ENCODE results near the gene USP2. TPM values are rescaled to one million over a fixed set of nuclear protein-coding genes. Genes with fewer than 3 reads are reported as not detected.
A peak's percentile ranks its signal among the peaks of the same experiment; 100 is the strongest.

The USP2 gene
- total RNA-seq, 2 experiments from 2014 or later, result 10.6 to 24.5 TPM

DNA sequence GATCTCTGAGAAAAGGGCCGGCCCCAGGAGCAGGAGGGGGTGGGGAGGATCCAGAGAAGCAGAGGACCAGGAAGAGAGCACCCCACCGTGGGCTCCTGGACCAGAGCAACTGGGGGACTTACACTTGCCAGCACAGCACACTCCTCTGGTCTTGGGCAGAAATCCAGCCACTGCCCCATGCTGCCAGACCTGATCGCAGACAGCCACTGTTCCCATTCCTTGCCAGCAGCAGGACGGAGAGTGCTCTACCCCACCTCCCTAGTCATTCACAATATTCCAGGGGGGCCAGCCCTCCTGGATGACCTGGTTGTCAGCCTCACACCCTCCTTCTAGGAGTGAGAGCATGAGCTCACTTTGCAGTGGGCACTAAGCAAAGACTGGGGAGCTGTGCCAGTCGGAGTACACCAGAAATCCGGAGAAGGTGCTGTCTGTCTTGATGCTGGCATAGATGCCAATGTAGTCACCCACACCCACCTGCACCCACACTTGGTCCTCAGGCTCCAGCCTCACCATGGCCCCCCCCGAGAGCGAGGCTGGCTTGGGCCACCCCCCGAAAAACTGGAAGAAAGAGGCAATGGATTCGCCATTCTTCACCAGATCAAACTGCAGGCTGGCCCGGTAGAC, 42.4 kb downstream of the USP2 start:
- ChIA-PET POLR2A (interaction anchor here (1.1 kb wide), 1 partner anchor 37 kb away, joined by 4 read pairs; no protein-coding TSS in a partner anchor), CTCF (ENCODE audit: unreplicated experiment) (interaction anchor here (0.7 to 2.0 kb wide), 5 partner anchors 11 to 35 kb away, joined by 3 to 16 read pairs (median 4); no protein-coding TSS in a partner anchor)
- H3K9me3 ChIP-seq (ENCODE audit: low read length), result no peaks in the 10 kb centered on the region
- peaks cover 6% of the 10 kb centered on the region; the same call in 1 of the 2 replicates for H3K36me3 ChIP-seq (ENCODE audit: insufficient read depth, low read length)
- peaks cover 10% of the 10 kb centered on the region; the same call in 1 of the 2 replicates for H3K79me2 ChIP-seq (ENCODE audit: insufficient read depth, low read depth, low read length)
- H2AFZ ChIP-seq (ENCODE audit: low read length), result no peak overlapping the region
- no peak for DNase-seq (ENCODE audit: low spot score)
- H3K27ac ChIP-seq (ENCODE audit: low read depth, low read length, poor library complexity, severe bottlenecking), result no peak overlapping the region
- no TSS peak for BruUV-seq (replicated peaks)
- intact Hi-C loops (cut with micrococcal nuclease; ENCODE audit: unreplicated experiment), result loop anchor here (1.0 to 5.0 kb wide), 2 partner anchors 35 to 133 kb away; no protein-coding TSS in a partner anchor
- H3K4me3 ChIP-seq (ENCODE audit: low read depth, low read length, poor library complexity, severe bottlenecking), result no peak overlapping the region
- no peaks in the 10 kb centered on the region for H3K9me2 ChIP-seq (ENCODE audit: insufficient read depth, low read length)
- H3K4me2 ChIP-seq (ENCODE audit: low read length), result no peak overlapping the region; the same call in 1 of the 2 replicates
- no peaks in the 10 kb centered on the region for H4K20me1 ChIP-seq (ENCODE audit: insufficient read depth, low read length)
- no peak for TF ChIP-seq EZH2phosphoT487 (IDR thresholded peaks at IDR 0.05; ENCODE audit: borderline replicate concordance, low read depth, low read length)
- TF ChIP-seq, protein P1, sequence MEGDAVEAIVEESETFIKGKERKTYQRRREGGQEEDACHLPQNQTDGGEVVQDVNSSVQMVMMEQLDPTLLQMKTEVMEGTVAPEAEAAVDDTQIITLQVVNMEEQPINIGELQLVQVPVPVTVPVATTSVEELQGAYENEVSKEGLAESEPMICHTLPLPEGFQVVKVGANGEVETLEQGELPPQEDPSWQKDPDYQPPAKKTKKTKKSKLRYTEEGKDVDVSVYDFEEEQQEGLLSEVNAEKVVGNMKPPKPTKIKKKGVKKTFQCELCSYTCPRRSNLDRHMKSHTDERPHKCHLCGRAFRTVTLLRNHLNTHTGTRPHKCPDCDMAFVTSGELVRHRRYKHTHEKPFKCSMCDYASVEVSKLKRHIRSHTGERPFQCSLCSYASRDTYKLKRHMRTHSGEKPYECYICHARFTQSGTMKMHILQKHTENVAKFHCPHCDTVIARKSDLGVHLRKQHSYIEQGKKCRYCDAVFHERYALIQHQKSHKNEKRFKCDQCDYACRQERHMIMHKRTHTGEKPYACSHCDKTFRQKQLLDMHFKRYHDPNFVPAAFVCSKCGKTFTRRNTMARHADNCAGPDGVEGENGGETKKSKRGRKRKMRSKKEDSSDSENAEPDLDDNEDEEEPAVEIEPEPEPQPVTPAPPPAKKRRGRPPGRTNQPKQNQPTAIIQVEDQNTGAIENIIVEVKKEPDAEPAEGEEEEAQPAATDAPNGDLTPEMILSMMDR (conservative IDR thresholded peaks at IDR 0.05; ENCODE audit: low read length), result no peak
- H3K4me1 ChIP-seq (ENCODE audit: insufficient read depth, low read length, poor library complexity, severe bottlenecking), result peaks cover 42% of the 10 kb centered on the region

DNA sequence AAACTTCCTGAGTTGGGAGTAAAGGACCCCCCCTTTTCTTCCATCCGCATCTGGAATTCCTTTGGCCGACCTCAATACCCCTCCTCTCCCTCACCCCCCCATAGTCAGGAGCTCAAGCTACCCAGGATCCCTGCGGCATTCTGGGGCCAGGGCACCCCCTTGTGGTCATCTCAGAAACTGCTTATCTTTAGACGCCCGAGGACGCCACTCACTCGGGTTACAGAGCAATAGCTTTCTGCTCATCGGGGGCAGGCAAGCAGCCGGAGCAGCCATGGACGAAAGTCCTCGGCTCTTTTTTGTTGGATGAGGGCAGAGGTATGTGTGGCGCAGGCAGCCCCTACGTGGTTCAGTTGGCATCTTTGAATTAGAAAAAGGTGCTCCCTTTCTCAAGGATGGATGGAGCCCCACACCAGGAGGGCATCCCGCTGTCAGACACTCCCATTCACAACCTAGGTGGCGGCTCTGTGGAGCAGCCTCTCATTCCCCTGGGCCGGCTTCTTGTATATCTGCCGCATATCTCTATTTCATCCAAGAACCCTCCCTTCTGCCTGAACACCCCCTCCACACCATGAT, 43.1 kb downstream of the USP2 start:
- no peaks in the 10 kb centered on the region for H3K9me3 ChIP-seq (ENCODE audit: low read length)
- peak; percentile 79 for DNase-seq (ENCODE audit: low spot score)
- peaks cover 48% of the 10 kb centered on the region for H3K4me1 ChIP-seq (ENCODE audit: insufficient read depth, low read length, poor library complexity, severe bottlenecking)
- no peaks in the 10 kb centered on the region for H3K9me2 ChIP-seq (ENCODE audit: insufficient read depth, low read length)
- H3K4me2 ChIP-seq (ENCODE audit: low read length), result peak overlapping the region; percentile 50
- no TSS peak for BruUV-seq (replicated peaks)
- H3K36me3 ChIP-seq (ENCODE audit: insufficient read depth, low read length), result peaks cover 6% of the 10 kb centered on the region; the same call in 1 of the 2 replicates
- H3K27ac ChIP-seq (ENCODE audit: low read depth, low read length, poor library complexity, severe bottlenecking), result no peak overlapping the region
- peaks cover 10% of the 10 kb centered on the region; the same call in 1 of the 2 replicates for H3K79me2 ChIP-seq (ENCODE audit: insufficient read depth, low read depth, low read length)
- intact Hi-C loops (cut with micrococcal nuclease; ENCODE audit: unreplicated experiment), result loop anchor here (1.0 to 5.0 kb wide), 2 partner anchors 36 to 134 kb away; no protein-coding TSS in a partner anchor
- POLR2A ChIA-PET, result interaction anchor here (0.5 to 1.8 kb wide), 9 partner anchors 20 to 277 kb away, joined by 3 to 7 read pairs (median 3); partner anchors contain the start of gene USP2
- CTCF ChIA-PET (ENCODE audit: unreplicated experiment), result interaction anchor here (0.5 to 2.0 kb wide), 13 partner anchors 12 to 335 kb away, joined by 3 to 16 read pairs (median 4); partner anchors contain the start of gene USP2
- H2AFZ ChIP-seq (ENCODE audit: low read length), result no peak overlapping the region
- H3K4me3 ChIP-seq (ENCODE audit: low read depth, low read length, poor library complexity, severe bottlenecking), result peak overlapping the region; percentile 10
- TF ChIP-seq EZH2phosphoT487 (IDR thresholded peaks at IDR 0.05; ENCODE audit: borderline replicate concordance, low read depth, low read length), result no peak
- TF ChIP-seq, protein P1 (conservative IDR thresholded peaks at IDR 0.05; ENCODE audit: low read length), result peak; percentile 95
- H4K20me1 ChIP-seq (ENCODE audit: insufficient read depth, low read length), result no peaks in the 10 kb centered on the region

Measured in OCI-LY7 (cell line).